ENCODE data around the gene AGRP. TPM values are rescaled to one million over a fixed set of nuclear protein-coding genes. Genes with fewer than 3 reads are reported as not detected.

The AGRP gene
- total and polyA plus RNA-seq, 2 of the 4 experiments (the other 2 are of a cell fraction): not detected

DNA sequence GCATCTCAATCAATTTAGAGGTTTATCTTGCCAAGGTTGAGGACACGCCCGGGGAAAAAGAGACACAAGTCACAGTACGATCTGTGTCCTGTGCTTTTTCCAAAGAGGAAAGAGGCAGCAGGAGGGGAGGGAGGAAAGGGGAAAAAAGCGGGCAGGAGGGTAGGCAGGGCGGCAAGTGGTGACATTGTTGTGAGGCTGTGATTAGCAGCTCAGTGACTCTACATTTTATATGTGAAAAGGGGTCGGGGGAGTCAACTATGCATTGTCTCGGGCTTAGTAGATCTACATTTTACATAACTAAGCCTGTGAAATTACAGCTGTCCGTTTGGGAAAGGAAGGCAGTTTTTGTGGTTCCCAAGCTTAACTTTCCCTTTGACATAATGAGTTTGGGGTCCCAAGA lies 23.1 kb upstream of the AGRP start:
- intact Hi-C loops (cut with micrococcal nuclease) (no loop called here), in situ Hi-C loops (cut with MboI; ENCODE audit: low sequenced_read_pairs) (no loop called here), dilution Hi-C loops (cut with HindIII; ENCODE audit: low sequenced_read_pairs, unreplicated experiment) (no loop called here)
- Histone ChIP-seq H3K9ac (ENCODE audit: low read depth, low read length) (no peak overlapping the region), H2BK15ac (ENCODE audit: low read depth, low read length) (no peak overlapping the region), H2BK120ac (ENCODE audit: low read depth, low read length) (no peak overlapping the region), H3K4me1 (ENCODE audit: control insufficient read depth, insufficient read depth, low read length) (no peaks in the 10 kb centered on the region), H3K4me2 (ENCODE audit: low read depth, low read length) (no peak overlapping the region), H3K36me3 (ENCODE audit: control insufficient read depth, insufficient read depth, low read length) (no peaks in the 10 kb centered on the region), H3K79me1 (ENCODE audit: low read depth in 1 of 2, low read length in 2 of 2) (no peaks in the 10 kb centered on the region), H4K5ac (ENCODE audit: low read depth, low read length) (no peak overlapping the region), H3K9me3 (ENCODE audit: control insufficient read depth, insufficient read depth, low read length) (no peaks in the 10 kb centered on the region), H2BK5ac (ENCODE audit: low read depth, low read length, poor library complexity, severe bottlenecking) (no peak overlapping the region), H2AFZ (replicated peaks; ENCODE audit: low read length, poor library complexity) (no peak overlapping the region), H3K4ac (ENCODE audit: low read depth, low read length) (no peak overlapping the region), H3K18ac (ENCODE audit: low read depth, low read length) (no peak overlapping the region), H2BK20ac (ENCODE audit: low read depth, low read length) (no peak overlapping the region), H3K14ac (replicated peaks; ENCODE audit: low read depth, low read length) (no peak overlapping the region), H4K91ac (ENCODE audit: insufficient read depth, low read depth, low read length) (no peak overlapping the region), H3K56ac (ENCODE audit: extremely low read depth, insufficient read depth, low read length) (no peak overlapping the region), H3K27ac (ENCODE audit: insufficient read depth, low read length) (no peak overlapping the region), H4K20me1 (ENCODE audit: insufficient read depth, low read length) (no peaks in the 10 kb centered on the region), H2AK9ac (replicated peaks; ENCODE audit: low read depth, low read length, poor library complexity) (no peak overlapping the region), H3K23ac (ENCODE audit: low read depth, low read length) (no peak overlapping the region), H2AK5ac (ENCODE audit: low read depth, low read length) (no peak overlapping the region), H3K27me3 (ENCODE audit: control insufficient read depth, insufficient read depth, low read length) (no peaks in the 10 kb centered on the region; the same call in 1 of the 2 replicates), H4K8ac (ENCODE audit: low read depth in 2 of 2, low read length in 2 of 2) (no peak overlapping the region), H3K9me1 (ENCODE audit: insufficient read depth, low read length) (no peaks in the 10 kb centered on the region; the same call in 1 of the 2 replicates), H3K4me3 (ENCODE audit: insufficient read depth, low read depth, low read length) (no peak overlapping the region)
- DNase-seq (no peak), ATAC-seq (ENCODE audit: low read depth) (no peak)
- TF ChIP-seq POLR2A (IDR thresholded peaks at IDR 0.05; ENCODE audit: low read depth, low read length) (no peak), MAZ (IDR thresholded peaks at IDR 0.05; ENCODE audit: borderline replicate concordance, low read depth, low read length) (no peak), MXI1 (IDR thresholded peaks at IDR 0.05; ENCODE audit: borderline replicate concordance, low read depth, low read length) (no peak), FOS (IDR thresholded peaks at IDR 0.05; ENCODE audit: low read depth, low read length) (no peak), SMC3 (IDR thresholded peaks at IDR 0.05; ENCODE audit: low read depth, low read length) (no peak), CHD1 (IDR thresholded peaks at IDR 0.05; ENCODE audit: low read depth, low read length) (no peak)
- TF ChIP-seq, protein P1, sequence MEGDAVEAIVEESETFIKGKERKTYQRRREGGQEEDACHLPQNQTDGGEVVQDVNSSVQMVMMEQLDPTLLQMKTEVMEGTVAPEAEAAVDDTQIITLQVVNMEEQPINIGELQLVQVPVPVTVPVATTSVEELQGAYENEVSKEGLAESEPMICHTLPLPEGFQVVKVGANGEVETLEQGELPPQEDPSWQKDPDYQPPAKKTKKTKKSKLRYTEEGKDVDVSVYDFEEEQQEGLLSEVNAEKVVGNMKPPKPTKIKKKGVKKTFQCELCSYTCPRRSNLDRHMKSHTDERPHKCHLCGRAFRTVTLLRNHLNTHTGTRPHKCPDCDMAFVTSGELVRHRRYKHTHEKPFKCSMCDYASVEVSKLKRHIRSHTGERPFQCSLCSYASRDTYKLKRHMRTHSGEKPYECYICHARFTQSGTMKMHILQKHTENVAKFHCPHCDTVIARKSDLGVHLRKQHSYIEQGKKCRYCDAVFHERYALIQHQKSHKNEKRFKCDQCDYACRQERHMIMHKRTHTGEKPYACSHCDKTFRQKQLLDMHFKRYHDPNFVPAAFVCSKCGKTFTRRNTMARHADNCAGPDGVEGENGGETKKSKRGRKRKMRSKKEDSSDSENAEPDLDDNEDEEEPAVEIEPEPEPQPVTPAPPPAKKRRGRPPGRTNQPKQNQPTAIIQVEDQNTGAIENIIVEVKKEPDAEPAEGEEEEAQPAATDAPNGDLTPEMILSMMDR (conservative IDR thresholded peaks at IDR 0.05; ENCODE audit: low read depth, low read length): no peak
- 64% methylated on average over 5 of the region's 8 CpGs; no CpG with 5 or more reads in 1 of the 2 experiments for WGBS, 2 experiments (ENCODE audit: extremely low coverage in 2 of 2, insufficient read length in 1 of 2)
- BruUV-seq (replicated peaks): no TSS peak
- ChIA-PET CTCF (no interaction called here), POLR2A (ENCODE audit: unreplicated experiment) (no interaction called here)
